IMR-90 (cell line): ENCODE data around the gene GSK3B.

Source experiments
- MAFK ChIP-seq: IDR thresholded peaks from 2 replicates; pipeline ENCODE4 v1.6.1; 2012; ENCODE audit warnings: low read depth, low read length, improper control_type of control experiment
- RAD21 ChIP-seq: IDR thresholded peaks from 2 replicates; pipeline ENCODE4 v1.6.1; 2012; ENCODE audit warnings: low read length, improper control_type of control experiment
- TF ChIP-seq, protein P1 (sequence below): conservative IDR thresholded peaks from 2 replicates; pipeline ENCODE4 v1.5.1; 2012; ENCODE audit warnings: mild to moderate bottlenecking, low read depth, low read length, improper control_type of control experiment

DNA sequence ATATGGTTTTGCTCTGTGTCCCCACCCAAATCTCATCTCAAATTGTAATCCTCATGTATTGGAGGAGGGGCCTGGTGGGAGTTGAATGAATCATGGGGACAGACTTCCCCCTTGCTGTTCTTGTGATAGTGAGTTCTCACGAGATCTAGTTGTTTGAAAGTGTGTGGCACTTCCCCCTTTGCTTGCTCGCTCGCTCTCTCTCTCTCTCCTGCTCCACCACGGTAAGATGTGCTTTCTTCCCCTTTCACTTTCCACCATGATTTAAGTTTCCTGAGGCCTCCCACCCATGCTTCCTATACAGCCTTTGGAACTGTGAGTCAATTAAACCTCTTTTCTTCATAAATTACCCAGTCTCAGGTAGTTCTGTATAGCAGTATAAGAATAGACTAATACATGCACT is 60.7 kb downstream of the GSK3B start:
- TF ChIP-seq, protein P1, sequence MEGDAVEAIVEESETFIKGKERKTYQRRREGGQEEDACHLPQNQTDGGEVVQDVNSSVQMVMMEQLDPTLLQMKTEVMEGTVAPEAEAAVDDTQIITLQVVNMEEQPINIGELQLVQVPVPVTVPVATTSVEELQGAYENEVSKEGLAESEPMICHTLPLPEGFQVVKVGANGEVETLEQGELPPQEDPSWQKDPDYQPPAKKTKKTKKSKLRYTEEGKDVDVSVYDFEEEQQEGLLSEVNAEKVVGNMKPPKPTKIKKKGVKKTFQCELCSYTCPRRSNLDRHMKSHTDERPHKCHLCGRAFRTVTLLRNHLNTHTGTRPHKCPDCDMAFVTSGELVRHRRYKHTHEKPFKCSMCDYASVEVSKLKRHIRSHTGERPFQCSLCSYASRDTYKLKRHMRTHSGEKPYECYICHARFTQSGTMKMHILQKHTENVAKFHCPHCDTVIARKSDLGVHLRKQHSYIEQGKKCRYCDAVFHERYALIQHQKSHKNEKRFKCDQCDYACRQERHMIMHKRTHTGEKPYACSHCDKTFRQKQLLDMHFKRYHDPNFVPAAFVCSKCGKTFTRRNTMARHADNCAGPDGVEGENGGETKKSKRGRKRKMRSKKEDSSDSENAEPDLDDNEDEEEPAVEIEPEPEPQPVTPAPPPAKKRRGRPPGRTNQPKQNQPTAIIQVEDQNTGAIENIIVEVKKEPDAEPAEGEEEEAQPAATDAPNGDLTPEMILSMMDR, result no peak
- TF ChIP-seq MAFK, result no peak
- TF ChIP-seq RAD21, result no peak
